RPMI8226 (cell line): Measurements from ENCODE around the gene TLR4.

Experiments
- DNase-seq: peaks from one replicate; pipeline ENCODE4 v3.0.0-alpha.2; 2015

TLR4 gene

GRCh38 chr9:117715411-117715989 lies 11.3 kb downstream of the TLR4 start:
- DNase-seq = no peak

DNA sequence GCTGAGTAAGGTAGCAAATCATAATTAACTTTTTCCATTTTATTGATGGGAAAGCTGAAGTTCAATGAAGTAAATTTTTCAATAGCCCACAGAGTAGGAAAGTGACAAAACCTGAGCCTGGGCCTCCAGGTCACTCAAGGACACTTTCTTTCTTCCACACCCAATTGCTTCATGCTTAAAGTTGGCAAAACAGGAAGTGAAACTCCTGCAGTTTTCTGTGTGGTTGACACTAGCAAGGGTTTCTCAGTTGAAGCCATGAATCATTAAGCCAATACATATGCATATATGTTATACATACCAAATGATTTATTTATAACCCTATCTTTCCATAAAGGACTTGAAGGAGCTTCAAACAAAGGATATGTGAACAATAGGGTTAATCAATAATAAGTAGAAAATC lies 13.9 kb downstream of the TLR4 start:
- DNase-seq = peak; percentile 81

DNA sequence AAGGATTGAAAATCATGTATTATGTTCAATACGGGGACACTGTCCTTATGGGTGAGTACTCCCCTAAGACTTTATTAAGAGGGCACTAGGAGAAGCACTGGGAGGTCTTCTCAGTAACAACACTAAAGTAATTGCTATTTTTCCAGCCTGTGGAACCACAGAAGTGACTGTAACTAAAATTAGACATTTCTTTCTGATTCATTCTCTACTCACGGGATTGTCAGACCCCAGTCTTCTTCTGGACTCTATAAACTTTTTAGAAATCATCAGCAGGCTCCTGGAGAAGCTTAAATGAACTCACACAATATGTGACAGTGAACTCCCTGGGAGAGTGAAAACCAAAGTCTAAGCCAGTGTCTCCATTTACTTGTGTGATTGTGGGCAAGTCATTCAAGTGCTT lies 14.5 kb downstream of the TLR4 start:
- no peak for DNase-seq

DNA sequence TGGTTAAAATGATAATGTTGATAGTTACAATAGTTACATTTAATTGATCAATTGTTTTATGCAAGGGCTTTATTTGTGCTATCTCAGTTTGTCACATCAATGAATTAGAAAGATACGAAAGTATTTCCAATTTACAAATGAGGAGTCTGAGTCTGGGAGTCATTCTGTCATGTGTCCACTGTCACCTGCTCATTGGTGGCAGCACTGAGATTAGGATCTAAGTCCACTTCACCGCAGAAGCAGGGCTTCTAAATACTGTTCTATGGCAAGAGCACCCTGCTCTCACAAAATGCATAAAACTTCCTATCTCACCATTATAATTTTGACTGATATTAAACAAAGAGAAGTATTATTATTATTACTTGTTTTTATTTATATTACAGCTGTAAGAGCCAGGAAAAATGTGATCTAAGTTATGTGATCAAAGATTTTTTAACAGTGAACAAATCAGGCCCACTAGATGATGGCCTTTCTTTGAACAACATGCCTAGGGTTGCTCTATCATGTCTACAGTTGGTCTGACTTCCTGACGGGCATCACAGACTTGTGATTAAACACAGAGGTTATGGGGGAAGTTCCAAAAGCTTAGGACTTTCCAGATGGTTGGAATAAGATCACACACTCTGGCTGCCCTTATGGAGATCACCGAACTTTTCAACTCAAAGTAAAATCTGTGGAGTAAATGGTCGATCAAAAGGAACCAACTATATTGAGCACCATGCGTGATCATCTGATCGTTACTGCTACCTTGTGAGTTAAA lies 15.1 kb downstream of the TLR4 start:
- DNase-seq = no peak

DNA sequence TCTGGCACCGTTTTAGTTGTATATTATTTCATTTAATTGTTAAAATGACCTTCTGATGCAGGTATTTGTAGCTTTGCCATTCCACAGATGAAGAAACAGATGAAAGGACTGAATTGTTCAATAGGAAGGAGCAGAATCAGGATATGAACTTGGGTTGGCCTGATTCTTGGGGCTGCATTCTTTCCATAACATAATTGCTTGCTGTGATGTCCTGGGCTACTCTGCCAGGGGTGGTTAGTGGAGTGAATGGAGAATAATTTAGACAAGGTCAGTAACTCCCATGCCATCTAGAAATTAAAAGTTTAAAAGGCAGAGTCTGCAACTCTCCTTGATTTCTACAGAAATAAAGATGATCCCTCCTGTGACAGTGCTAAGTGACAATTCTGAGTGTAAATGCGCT lies 15.9 kb downstream of the TLR4 start:
- no peak for DNase-seq

GRCh38 chr9:117720555-117720954 lies 16.4 kb downstream of the TLR4 start:
- DNase-seq = no peak

DNA sequence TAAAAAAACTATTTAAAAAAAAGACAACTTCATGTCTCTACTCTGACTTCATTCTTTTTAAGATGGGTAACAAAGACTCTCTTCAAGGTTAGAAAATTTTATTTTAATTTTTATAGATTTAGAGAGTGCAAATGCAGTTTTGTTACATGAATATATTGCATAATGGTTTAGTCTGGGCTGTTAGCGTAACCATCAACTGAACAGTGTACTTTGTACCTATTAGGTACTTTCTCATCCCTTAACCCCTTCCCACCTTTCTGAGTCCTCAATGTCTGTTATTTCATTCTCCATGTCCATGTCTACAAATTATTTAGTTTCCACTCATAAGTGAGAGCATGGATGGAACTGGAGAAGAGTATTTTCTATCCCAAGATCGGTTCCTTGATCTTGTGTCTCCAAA lies 16.8 kb downstream of the TLR4 start:
- DNase-seq = no peak

- DNase-seq = peak; percentile 84
Observed at GRCh38 chr9:117722108-117722761, 18.0 kb downstream of the TLR4 start.

DNA sequence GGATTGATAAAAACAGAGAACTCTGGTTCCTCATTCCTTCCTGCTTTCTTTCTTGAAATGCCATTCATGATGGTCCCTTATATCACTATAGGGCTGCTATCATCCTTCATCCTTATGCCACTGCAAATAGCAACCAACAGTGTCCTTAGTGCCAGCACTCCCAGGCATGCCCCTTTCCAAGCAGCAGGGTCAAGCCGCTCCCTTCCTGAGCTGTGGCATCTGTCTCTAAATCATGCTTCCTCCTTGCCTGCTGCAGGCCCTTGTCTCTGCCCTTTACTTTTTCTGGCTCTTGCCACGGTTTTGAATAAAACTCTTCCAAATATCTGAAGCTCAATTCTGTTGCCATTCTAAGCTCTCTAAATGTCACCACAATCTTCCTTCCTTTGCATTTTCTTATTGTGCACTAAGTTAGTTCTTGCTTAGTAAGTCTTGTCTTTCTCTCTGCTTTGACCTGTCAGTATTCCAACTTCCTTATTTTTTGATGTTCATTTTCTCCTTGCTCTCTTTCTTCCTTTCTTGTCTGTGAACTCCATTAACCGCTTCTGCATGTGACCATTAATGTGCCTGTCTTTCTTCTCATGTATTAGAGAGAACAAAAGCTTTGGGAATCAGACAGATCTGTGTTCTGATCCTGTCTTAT lies 19.9 kb downstream of the TLR4 start:
- no peak for DNase-seq

DNA sequence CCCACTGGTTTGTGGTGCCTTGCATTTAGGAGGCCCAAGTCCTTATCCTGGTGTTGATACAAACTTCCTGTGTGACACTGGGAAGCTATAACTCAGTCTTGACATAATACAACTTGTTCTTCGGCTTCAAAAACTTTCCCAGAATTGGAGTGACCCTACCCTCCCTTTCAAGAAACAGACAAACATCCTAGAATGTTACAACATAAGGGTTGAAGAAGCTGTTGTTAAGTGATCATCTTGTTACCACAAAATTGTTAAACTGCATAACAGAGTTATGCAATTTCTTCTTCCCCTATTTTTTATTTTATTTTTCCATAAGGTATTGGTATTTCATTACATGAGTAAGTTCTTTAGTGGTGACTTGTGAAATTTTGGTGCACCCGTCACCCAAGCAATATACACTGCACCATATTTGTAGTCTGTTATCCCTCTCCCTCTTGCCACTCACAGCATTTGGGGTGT lies 21.3 kb downstream of the TLR4 start:
- DNase-seq = no peak

GRCh38 chr9:117729375-117729774 lies 25.2 kb downstream of the TLR4 start:
- DNase-seq = no peak

DNA sequence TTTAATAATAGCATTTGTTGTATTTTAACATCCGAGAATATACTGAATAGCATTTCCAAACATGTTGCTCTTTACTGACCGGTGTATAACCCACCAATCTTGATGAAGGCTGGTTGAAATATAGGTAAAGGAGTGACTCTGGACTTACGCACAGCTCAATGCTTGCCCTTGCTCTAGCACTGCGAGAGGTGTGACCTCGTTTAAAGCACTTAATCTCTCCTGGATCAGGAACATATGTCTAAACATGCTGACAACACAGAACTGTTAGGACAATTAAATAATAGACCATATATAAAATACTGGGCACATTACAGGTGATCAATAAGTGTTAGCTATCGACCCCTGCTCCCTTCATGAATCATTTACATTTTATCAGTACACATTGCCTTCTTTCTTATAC lies 28.3 kb downstream of the TLR4 start:
- DNase-seq = no peak

GRCh38 chr9:117733465-117733864 lies 29.3 kb downstream of the TLR4 start:
- no peak for DNase-seq

- peak; percentile 12 for DNase-seq
Observed at GRCh38 chr9:117734082-117734481, 29.9 kb downstream of the TLR4 start.

GRCh38 chr9:117734523-117735314 lies 30.5 kb downstream of the TLR4 start:
- DNase-seq = no peak

GRCh38 chr9:117737721-117738226 lies 33.6 kb downstream of the TLR4 start:
- DNase-seq = no peak

DNA sequence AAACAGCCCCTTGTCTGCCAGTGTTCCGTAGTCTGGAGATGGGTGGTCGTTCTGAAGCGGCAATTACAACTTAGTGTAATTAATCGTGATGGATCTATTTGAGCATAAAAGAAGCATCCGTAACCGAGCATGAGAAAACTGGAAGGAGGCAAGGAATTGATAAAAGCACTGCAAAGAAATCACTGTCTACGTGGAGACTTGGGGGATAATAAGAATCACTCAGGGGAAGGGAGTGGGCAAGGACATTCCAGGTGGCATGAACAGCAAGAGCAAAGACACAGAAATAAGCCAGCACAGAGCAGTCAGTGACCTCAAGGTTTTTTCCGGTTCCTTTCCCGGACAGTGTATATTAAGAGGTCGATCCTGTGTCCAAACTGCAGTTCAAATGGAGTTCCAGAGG lies 35.0 kb downstream of the TLR4 start:
- DNase-seq = no peak

- DNase-seq = no peak
Observed at GRCh38 chr9:117739624-117740347, 35.6 kb downstream of the TLR4 start.

GRCh38 chr9:117742131-117742530 lies 37.9 kb downstream of the TLR4 start:
- no peak for DNase-seq

DNA sequence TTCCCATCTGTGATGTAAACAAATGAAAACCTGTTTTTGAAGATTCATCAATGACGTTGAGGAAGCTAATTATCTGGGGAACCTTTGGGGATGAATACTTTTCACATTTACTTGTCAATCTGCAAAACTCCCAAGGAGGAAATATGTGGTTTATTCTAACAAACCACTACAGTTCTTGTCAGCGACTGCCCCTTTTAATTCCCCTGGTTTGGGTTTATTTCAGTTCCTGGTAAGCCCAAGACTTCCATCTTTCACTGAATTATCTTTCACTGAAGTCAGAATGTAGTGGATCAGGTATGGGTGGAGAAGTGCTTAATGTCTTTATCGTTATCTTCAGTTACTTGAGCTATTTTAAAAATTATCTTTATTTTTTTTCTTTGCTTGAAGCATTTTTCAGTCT lies 40.2 kb downstream of the TLR4 start:
- no peak for DNase-seq

DNA sequence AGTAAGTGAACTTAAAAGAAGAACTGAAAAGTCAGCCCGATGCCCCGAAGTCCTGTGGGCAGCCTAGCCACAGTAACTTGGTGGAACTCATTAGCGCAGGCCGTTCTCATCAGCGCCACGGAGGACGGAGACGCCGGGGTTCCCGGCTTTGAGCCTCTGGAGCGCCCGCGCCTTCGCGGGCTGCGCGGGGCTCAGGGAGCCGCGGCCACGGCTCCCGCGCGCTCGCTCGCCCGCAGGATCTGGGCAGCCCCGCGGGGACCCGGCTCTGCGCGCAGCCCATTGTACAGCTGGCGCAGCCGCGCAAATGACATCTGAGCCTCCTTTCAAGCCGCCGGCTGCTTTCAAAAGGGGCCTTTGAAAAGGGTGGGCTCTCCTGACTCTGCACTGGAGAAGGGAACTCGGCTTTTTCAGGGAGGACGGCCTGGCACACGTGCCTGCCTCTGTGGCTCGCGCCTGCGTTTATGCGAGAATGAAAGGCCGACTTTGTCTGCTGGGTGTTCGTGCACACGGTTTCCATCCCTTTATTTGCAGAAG lies 40.7 kb downstream of the TLR4 start:
- peak; percentile 39 for DNase-seq

- no peak for DNase-seq
Observed at GRCh38 chr9:117745598-117745997, 41.4 kb downstream of the TLR4 start.
